NCI-H748 (cell line): Measurements from ENCODE around the gene FSTL1.

Source experiments
- DNase-seq: peaks from one replicate; lab custom pipeline; 2025; ENCODE audit not compliant: unreplicated experiment; lab: John Stamatoyannopoulos, UW

Gene FSTL1

GRCh38 chr3:120450600-120451271, at the start of gene FSTL1:
FSTL1 (minus strand) TSS chr3:120450992; CDS start chr3:120450746, 246 bp downstream.
- peak; percentile 42 for DNase-seq

- no peak for DNase-seq
Observed at GRCh38 chr3:120498556-120499346, 48.0 kb upstream of the FSTL1 start.

GRCh38 chr3:120497818-120498217, 47.0 kb upstream of the FSTL1 start:
- no peak for DNase-seq

- DNase-seq, result no peak
Observed at GRCh38 chr3:120497336-120497735, 46.5 kb upstream of the FSTL1 start.

GRCh38 chr3:120496278-120497002, 45.6 kb upstream of the FSTL1 start:
- DNase-seq, result no peak

- no peak for DNase-seq
Observed at GRCh38 chr3:120495809-120496208, 45.0 kb upstream of the FSTL1 start.

GRCh38 chr3:120492103-120492502, 41.3 kb upstream of the FSTL1 start:
- DNase-seq, result no peak

- DNase-seq, result no peak
Observed at GRCh38 chr3:120489421-120489820, 38.6 kb upstream of the FSTL1 start.

- no peak for DNase-seq
Observed at GRCh38 chr3:120488296-120488695, 37.5 kb upstream of the FSTL1 start.

GRCh38 chr3:120487191-120487650, 36.4 kb upstream of the FSTL1 start:
- DNase-seq, result no peak

- DNase-seq, result no peak
Observed at GRCh38 chr3:120481081-120481480, 30.3 kb upstream of the FSTL1 start.

GRCh38 chr3:120477781-120478180, 27.0 kb upstream of the FSTL1 start:
- DNase-seq, result no peak

GRCh38 chr3:120475722-120476377, 25.1 kb upstream of the FSTL1 start:
- no peak for DNase-seq

- no peak for DNase-seq
Observed at GRCh38 chr3:120473896-120474675, 23.3 kb upstream of the FSTL1 start.

- no peak for DNase-seq
Observed at GRCh38 chr3:120473389-120473788, 22.6 kb upstream of the FSTL1 start.

GRCh38 chr3:120472121-120472844, 21.5 kb upstream of the FSTL1 start:
- DNase-seq, result no peak

GRCh38 chr3:120471643-120472042, 20.9 kb upstream of the FSTL1 start:
- DNase-seq, result no peak

GRCh38 chr3:120470870-120471269, 20.1 kb upstream of the FSTL1 start:
- DNase-seq, result no peak

- DNase-seq, result no peak
Observed at GRCh38 chr3:120469882-120470301, 19.1 kb upstream of the FSTL1 start.

GRCh38 chr3:120469440-120469839, 18.6 kb upstream of the FSTL1 start:
- DNase-seq, result no peak
